SK-N-SH (cell line): ENCODE results near the gene UBFD1. TPM values are rescaled to one million over a fixed set of nuclear protein-coding genes. Genes with fewer than 3 reads are reported as not detected.

Experiments
- CTCF ChIA-PET: fragments of 300-600, 350-600 bp; formaldehyde crosslinking; extraction: SDS; loops from one replicate; lab custom pipeline; 2021; lab: Yijun Ruan, JAX
- POLR2A ChIA-PET: fragments of 350-600 bp; sonication (Branson Sonifier 250); formaldehyde crosslinking; extraction: SDS; loops from one replicate; lab custom pipeline; 2020; ENCODE audit warnings: antibody characterized with exemption, inconsistent platforms; lab: Yijun Ruan, JAX
- DNase-seq: peaks from one replicate; pipeline ENCODE4 v3.0.0; 2012
- H2AFZ ChIP-seq: fragments of 200-600 bp; sonication (generic); 2 replicates; pipeline ENCODE4 v1.8.1; 2016; ENCODE audit warnings: antibody characterized with exemption, mild to moderate bottlenecking, low read depth
- H3F3A ChIP-seq: fragments of 200-600 bp; sonication (generic); replicated peaks from 2 replicates; pipeline ENCODE3; 2016; ENCODE audit warnings: antibody characterized with exemption, mild to moderate bottlenecking; ENCODE audit not compliant: insufficient read depth
- H3K27ac ChIP-seq, 2 experiments: fragments of 200-500 bp in 1 of 2; fragments of 200-600 bp in 1 of 2; sonication (Bioruptor generic) in 1 of 2; sonication (generic), shearing (Covaris generic) in 1 of 2; 2 replicates each; pipeline versions ENCODE4 v1.5.1 to v1.6.1; 2014 to 2016; ENCODE audit warnings: low read depth in 2 of 2, inconsistent platforms in 1 of 2, low read length in 1 of 2, mild to moderate bottlenecking in 1 of 2, mixed read lengths in 1 of 2
- H3K27me3 ChIP-seq: fragments of 200-600 bp; sonication (generic), shearing (Covaris generic); 2 replicates; pipeline ENCODE4 v1.6.1; 2016; ENCODE audit warnings: mixed run types; ENCODE audit not compliant: insufficient read depth
- H3K36me3 ChIP-seq, 2 experiments: fragments of 200-500 bp in 1 of 2; fragments of 200-600 bp in 1 of 2; sonication (Bioruptor generic) in 1 of 2; sonication (generic) in 1 of 2; replicated peaks in 1 of 2; 2 replicates each; pipeline versions ENCODE3 to v1.5.1; 2014 to 2016; ENCODE audit warnings: low read length in 1 of 2, mild to moderate bottlenecking in 1 of 2; ENCODE audit not compliant: insufficient read depth in 2 of 2, control insufficient read depth in 1 of 2
- H3K4me1 ChIP-seq, 2 experiments: fragments of 200-500 bp in 1 of 2; fragments of 200-600 bp in 1 of 2; sonication (Bioruptor generic) in 1 of 2; sonication (generic), shearing (Covaris generic) in 1 of 2; 2 replicates each; pipeline versions ENCODE4 v1.5.1 to v1.6.1; 2014 to 2016; ENCODE audit warnings: low read depth in 1 of 2, low read length in 1 of 2, mixed run types in 1 of 2; ENCODE audit not compliant: insufficient read depth in 2 of 2, control insufficient read depth in 1 of 2
- H3K4me2 ChIP-seq: fragments of 200-600 bp; sonication (generic), shearing (Covaris generic); 2 replicates; pipeline ENCODE4 v1.6.1; 2017; ENCODE audit warnings: mixed run types
- H3K4me3 ChIP-seq, 2 experiments: fragments of 200-500 bp in 1 of 2; fragments of 200-600 bp in 1 of 2; sonication (Bioruptor generic) in 1 of 2; sonication (generic), shearing (Covaris generic) in 1 of 2; 2 replicates each; pipeline versions ENCODE4 v1.5.1 to v1.8.1; 2014 to 2016; ENCODE audit warnings: low read depth in 2 of 2, inconsistent platforms in 1 of 2, low read length in 1 of 2, mild to moderate bottlenecking in 1 of 2, mixed read lengths in 1 of 2, moderate library complexity in 1 of 2
- H3K79me2 ChIP-seq: fragments of 200-600 bp; sonication (generic); 2 replicates; pipeline ENCODE4 v1.8.1; 2017; ENCODE audit warnings: mild to moderate bottlenecking; ENCODE audit not compliant: insufficient read depth
- H3K9ac ChIP-seq: fragments of 200-600 bp; sonication (generic); 2 replicates; pipeline ENCODE4 v1.6.1; 2017; ENCODE audit warnings: mixed run types
- H3K9me2 ChIP-seq: fragments of 200-600 bp; sonication (generic); 2 replicates; pipeline ENCODE4 v1.6.1; 2017; ENCODE audit warnings: mixed run types
- H3K9me3 ChIP-seq: fragments of 200-600 bp; sonication (generic); 2 replicates; pipeline ENCODE4 v1.6.1; 2017; ENCODE audit warnings: mixed run types, mild to moderate bottlenecking, moderate library complexity
- H4K20me1 ChIP-seq: fragments of 200-600 bp; sonication (generic); 2 replicates; pipeline ENCODE4 v1.6.1; 2017; ENCODE audit warnings: mild to moderate bottlenecking, mixed run types; ENCODE audit not compliant: insufficient read depth
- ELF1 ChIP-seq: IDR thresholded peaks from 2 replicates; pipeline ENCODE4 v1.4.0; 2012
- EP300 ChIP-seq, 2 experiments: IDR thresholded peaks; 2 replicates each; pipeline versions ENCODE4 v1.4.0 to v1.6.1; 2012; ENCODE audit warnings: borderline replicate concordance in 1 of 2, low read depth in 1 of 2, low read length in 1 of 2
- FOXJ3 ChIP-seq: sonication (generic); formaldehyde crosslinking; IDR thresholded peaks from 2 replicates; pipeline ENCODE4 v1.5.1; 2020; ENCODE audit warnings: mild to moderate bottlenecking, missing genetic modification reagents
- FOXM1 ChIP-seq: IDR thresholded peaks from 2 replicates; pipeline ENCODE4 v1.4.0; 2012; ENCODE audit warnings: low read depth, mild to moderate bottlenecking
- GABPA ChIP-seq: IDR thresholded peaks from 2 replicates; pipeline ENCODE4 v1.4.0; 2012; ENCODE audit warnings: low read depth, mild to moderate bottlenecking
- IRF3 ChIP-seq: fragments of 150-350 bp; IDR thresholded peaks from 2 replicates; pipeline ENCODE4 v1.6.1; 2016; ENCODE audit warnings: mild to moderate bottlenecking, low read depth, low read length
- JUND ChIP-seq: IDR thresholded peaks from 2 replicates; pipeline ENCODE4 v1.4.0; 2012
- MAX ChIP-seq: IDR thresholded peaks from 2 replicates; pipeline ENCODE4 v1.4.0; 2012; ENCODE audit warnings: low read depth
- MXI1 ChIP-seq: IDR thresholded peaks from 2 replicates; pipeline ENCODE4 v1.6.1; 2012; ENCODE audit warnings: mild to moderate bottlenecking, low read depth, low read length, improper control_type of control experiment
- NRF1 ChIP-seq: IDR thresholded peaks from 2 replicates; pipeline ENCODE4 v1.6.1; 2012; ENCODE audit warnings: low read depth, mild to moderate bottlenecking, low read length
- PBX3 ChIP-seq: IDR thresholded peaks from 2 replicates; pipeline ENCODE4; 2012
- POLR2AphosphoS5 ChIP-seq: IDR thresholded peaks from 2 replicates; pipeline ENCODE4 v1.6.1; 2012; ENCODE audit warnings: low read depth, low read length
- RCOR1 ChIP-seq: fragments of 150-350 bp; IDR thresholded peaks from 2 replicates; pipeline ENCODE4 v1.6.1; 2017; ENCODE audit warnings: antibody characterized with exemption, low read length
- REST ChIP-seq: IDR thresholded peaks from 2 replicates; pipeline ENCODE4 v1.6.1; 2012; ENCODE audit warnings: mild to moderate bottlenecking, low read depth, low read length, moderate library complexity
- SIN3A ChIP-seq: IDR thresholded peaks from 2 replicates; pipeline ENCODE4 v1.6.1; 2012; ENCODE audit warnings: low read depth, mild to moderate bottlenecking, low read length, moderate library complexity, borderline replicate concordance
- TCF12 ChIP-seq: IDR thresholded peaks from 2 replicates; pipeline ENCODE4 v1.4.0; 2012
- USF1 ChIP-seq: IDR thresholded peaks from 2 replicates; pipeline ENCODE4 v1.4.0; 2012; ENCODE audit warnings: low read depth, borderline replicate concordance
- ZBTB33 ChIP-seq: IDR thresholded peaks from 2 replicates; pipeline ENCODE4 v1.4.0; 2012; ENCODE audit warnings: low read depth, borderline replicate concordance
- WGBS: methylation state at CpG from one replicate; pipeline ENCODE4 v1.1.6; 2017; ENCODE audit warnings: low lambda C conversion rate; 5-methylcytosine and 5-hydroxymethylcytosine counted together
- polyA plus RNA-seq, 3 experiments: library from polyadenylated mRNA; depleted of rRNA; stranded (reverse); fragments of >200 nt; gene quantifications; 2 replicates each; pipeline ENCODE4 v1.2.3, GENCODE V29; 2012

The UBFD1 gene
- polyA plus RNA-seq, 1 of the 3 experiments (the other 2 are of a cell fraction), result 66.1 TPM

- H3K9ac ChIP-seq, result no peak overlapping the region
- TF ChIP-seq RCOR1, result no peak
- TF ChIP-seq ELF1, result no peak
- no peak for TF ChIP-seq REST
- TF ChIP-seq USF1, result no peak
- TF ChIP-seq SIN3A, result no peak
- TF ChIP-seq EP300 (IDR thresholded peaks at IDR 0.05; ENCODE audit: borderline replicate concordance in 1 of 2, low read depth in 1 of 2, low read length in 1 of 2), result no peak
- no peak for TF ChIP-seq MAX
- TF ChIP-seq FOXJ3 (CRISPR knock-in tag), result no peak
- no peak for TF ChIP-seq NRF1
- no peak for TF ChIP-seq IRF3
- TF ChIP-seq ZBTB33, result no peak
- TF ChIP-seq POLR2AphosphoS5, result no peak
- TF ChIP-seq JUND, result no peak
- TF ChIP-seq TCF12, result no peak
- no peak for TF ChIP-seq MXI1
- no peak for TF ChIP-seq FOXM1
- TF ChIP-seq PBX3, result no peak
- no peak for TF ChIP-seq GABPA
- TF ChIP-seq, all 33 proteins: peak for 0
- CTCF ChIA-PET, result no interaction called here
- no peak for DNase-seq
- peaks cover 26 to 46% of the 10 kb centered on the region in 2 experiments for H3K36me3 ChIP-seq
- H3K27ac ChIP-seq, result no peak overlapping the region
- no peaks in the 10 kb centered on the region for H3K27me3 ChIP-seq
- POLR2A ChIA-PET, result no interaction called here
- no peaks in the 10 kb centered on the region for H4K20me1 ChIP-seq
- WGBS, result 90% methylated on average over 5 of the region's 7 CpGs
- no peaks in the 10 kb centered on the region for H3K9me2 ChIP-seq
- H3K4me2 ChIP-seq, result no peak overlapping the region
- H3K4me3 ChIP-seq, result no peak overlapping the region
- no peaks in the 10 kb centered on the region for H3K4me1 ChIP-seq
- H3K79me2 ChIP-seq, result no peaks in the 10 kb centered on the region
- H3F3A ChIP-seq, result no peaks in the 10 kb centered on the region
- H2AFZ ChIP-seq, result no peak overlapping the region
- H3K9me3 ChIP-seq, result no peaks in the 10 kb centered on the region
These were observed 33.6 kb upstream of the UBFD1 start for GRCh38 chr16:23523876-23524385.
